A549 (cell line): ENCODE data around the gene RAB11FIP4. TPM values are rescaled to one million over a fixed set of nuclear protein-coding genes. Genes with fewer than 3 reads are reported as not detected.

Experiments used
- ATAC-seq, 2 experiments: fragments of 200-7000 bp in 1 of 2; fragments of >200 bp in 1 of 2; cut with Nextera tagmentation in 1 of 2; cut with Tn5 transposase in 1 of 2; 3 replicates each; pipeline versions ENCODE4 v1.8.0 to v1.9.1; 2018 to 2020; ENCODE audit warnings: mild to moderate bottlenecking in 1 of 2, moderate library complexity in 1 of 2
- CTCF ChIA-PET: fragments of 300-600 bp; sonication (Branson Sonifier 250); formaldehyde crosslinking; extraction: SDS; loops from one replicate; lab custom pipeline; 2021; ENCODE audit warnings: antibody characterized with exemption, inconsistent platforms; lab: Yijun Ruan, JAX
- POLR2A ChIA-PET: fragments of 350-600 bp; formaldehyde crosslinking; extraction: SDS; loops from one replicate; lab custom pipeline; 2021; ENCODE audit warnings: antibody characterized with exemption, inconsistent platforms; lab: Yijun Ruan, JAX
- DNase-seq, 2 experiments: peaks; one replicate each; pipeline versions ENCODE4 v3.0.0 to v3.0.0-alpha.2; 2011 to 2016; ENCODE audit warnings: low read depth in 1 of 2, low spot score in 1 of 2
- FAIRE-seq: peaks from 2 replicates; lab custom pipeline; 2011; peaks lifted over from hg19 to GRCh38; lab: Jason Lieb, UNC
- H3K27ac ChIP-seq, 2 experiments: fragments of >200 bp; sonication (Bioruptor Twin); formaldehyde crosslinking; 3 replicates each; pipeline ENCODE4 v1.5.1; 2016 to 2017
- H3K4me1 ChIP-seq: fragments of >200 bp; sonication (Bioruptor Twin); formaldehyde crosslinking; 3 replicates; pipeline ENCODE4 v1.6.1; 2016
- H3K4me2 ChIP-seq: fragments of >200 bp; sonication (Bioruptor Twin); formaldehyde crosslinking; 3 replicates; pipeline ENCODE4 v1.6.1; 2016
- H3K4me3 ChIP-seq: fragments of >200 bp; sonication (Bioruptor Twin); formaldehyde crosslinking; 3 replicates; pipeline ENCODE4 v1.5.1; 2016
- H3K9me3 ChIP-seq: fragments of >200 bp; sonication (Bioruptor Twin); formaldehyde crosslinking; 3 replicates; pipeline ENCODE4 v1.6.1; 2016
- CEBPB ChIP-seq, 2 experiments: fragments of >200 bp in 1 of 2; sonication (Bioruptor Twin) in 1 of 2; formaldehyde crosslinking in 1 of 2; IDR thresholded peaks; 2 replicates each; pipeline ENCODE4 v1.6.1; 2012 to 2016
- CHD4 ChIP-seq: fragments of 200-600 bp; sonication (generic); IDR thresholded peaks from 2 replicates; pipeline ENCODE4 v1.6.1; 2016; ENCODE audit warnings: antibody characterized with exemption, mild to moderate bottlenecking, borderline replicate concordance
- EHF ChIP-seq: fragments of 250-450 bp; sonication (Bioruptor Pico); IDR thresholded peaks from 2 replicates; pipeline ENCODE4 v1.5.0; 2020; ENCODE audit warnings: mild to moderate bottlenecking
- EHMT2 ChIP-seq: fragments of 200-600 bp; sonication (generic); IDR thresholded peaks from 2 replicates; pipeline ENCODE4 v1.6.1; 2016; ENCODE audit warnings: antibody characterized with exemption, low read depth, mild to moderate bottlenecking, moderate library complexity
- HDAC2 ChIP-seq: fragments of 200-600 bp; sonication (generic); IDR thresholded peaks from 2 replicates; pipeline ENCODE4 v1.6.1; 2016
- HOXA7 ChIP-seq: fragments of 250-450 bp; sonication (Bioruptor Pico); IDR thresholded peaks from 2 replicates; pipeline ENCODE4 v1.5.0; 2020; ENCODE audit warnings: mild to moderate bottlenecking, moderate library complexity
- JUN ChIP-seq, 2 experiments: fragments of >200 bp; sonication (Bioruptor Twin); formaldehyde crosslinking; IDR thresholded peaks; 2 replicates in 1 of 2; 3 replicates in 1 of 2; pipeline ENCODE4 v1.6.1; 2016 to 2017
- MAFK ChIP-seq: fragments of 450-650 bp; IDR thresholded peaks from 2 replicates; pipeline ENCODE4 v1.6.1; 2014; ENCODE audit not compliant: partially characterized antibody
- MYC ChIP-seq: IDR thresholded peaks from 2 replicates; pipeline ENCODE4 v1.6.1; 2012; ENCODE audit warnings: mild to moderate bottlenecking, inconsistent platforms, low read length, improper control_type of control experiment, borderline replicate concordance
- NFE2L2 ChIP-seq: fragments of 150-350 bp; conservative IDR thresholded peaks from 2 replicates; pipeline ENCODE4 v1.6.1; 2014; ENCODE audit warnings: low read length
- RAD21 ChIP-seq, 2 experiments: fragments of >200 bp in 1 of 2; sonication (Bioruptor Twin) in 1 of 2; formaldehyde crosslinking in 1 of 2; IDR thresholded peaks in 1 of 2; conservative IDR thresholded peaks in 1 of 2; 2 replicates in 1 of 2; 3 replicates in 1 of 2; pipeline ENCODE4 v1.6.1; 2012 to 2018; ENCODE audit warnings: inconsistent platforms in 1 of 2
- RCOR1 ChIP-seq: fragments of 150-350 bp; IDR thresholded peaks from 2 replicates; pipeline ENCODE4 v1.6.1; 2014; ENCODE audit warnings: antibody characterized with exemption, low read length, low read depth
- RFX5 ChIP-seq: fragments of 450-650 bp; IDR thresholded peaks from 2 replicates; pipeline ENCODE4 v1.7.1; 2014; ENCODE audit warnings: antibody characterized with exemption, mild to moderate bottlenecking, moderate library complexity
- SMC3 ChIP-seq: fragments of >200 bp; sonication (Bioruptor Twin); formaldehyde crosslinking; IDR thresholded peaks from 3 replicates; pipeline ENCODE4 v1.6.1; 2018; ENCODE audit warnings: inconsistent platforms
- SREBF2 ChIP-seq: fragments of 450-650 bp; IDR thresholded peaks from 2 replicates; pipeline ENCODE4 v1.6.1; 2014; ENCODE audit warnings: mild to moderate bottlenecking, moderate library complexity
- TP53 ChIP-seq: fragments of 250-450 bp; sonication (Bioruptor Pico); IDR thresholded peaks from 2 replicates; pipeline ENCODE4 v1.5.0; 2021; ENCODE audit warnings: mild to moderate bottlenecking, moderate library complexity
- ZFP36 ChIP-seq: fragments of 450-650 bp; IDR thresholded peaks from 2 replicates; pipeline ENCODE4 v1.6.1; 2014; ENCODE audit warnings: borderline replicate concordance; ENCODE audit not compliant: partially characterized antibody
- WGBS: methylation state at CpG from one replicate; pipeline ENCODE4 v1.1.6; 2017; ENCODE audit errors: missing lambda C conversion rate; 5-methylcytosine and 5-hydroxymethylcytosine counted together
- polyA plus RNA-seq, 4 experiments: library from polyadenylated mRNA; depleted of rRNA in 3 of 4; stranded (reverse); fragments of >200 nt; fragmentation: RNase III in 1 of 4; extraction: RNeasy Plus Mini Kit Qiagen cat#74134 plus additional on column Dnase treatment in 1 of 4; gene quantifications; 2 replicates in 3 of 4; 3 replicates in 1 of 4; pipeline ENCODE4 v1.2.3, GENCODE V29; 2011 to 2017
- TF ChIP-seq, protein P1 (sequence below): fragments of >200 bp; sonication (Bioruptor Twin); formaldehyde crosslinking; IDR thresholded peaks from 2 replicates; pipeline ENCODE4 v1.6.1; 2016
- TF ChIP-seq, protein P2 (sequence below): IDR thresholded peaks from 2 replicates; pipeline ENCODE4 v1.6.1; 2012
- TF ChIP-seq, protein P3 (sequence below): fragments of 250-450 bp; sonication (Bioruptor Pico); IDR thresholded peaks from 2 replicates; pipeline ENCODE4 v1.5.0; 2020; ENCODE audit warnings: low read depth, mild to moderate bottlenecking, moderate library complexity
- TF ChIP-seq, protein P4 (sequence below): fragments of 200-600 bp; sonication (generic); IDR thresholded peaks from 2 replicates; pipeline ENCODE4 v1.6.1; 2016; ENCODE audit warnings: antibody characterized with exemption, mild to moderate bottlenecking, moderate library complexity

RAB11FIP4 gene
- polyA plus RNA-seq, 2 of the 4 experiments (the other 2 are of a cell fraction) = 1.9 to 3.5 TPM

DNA sequence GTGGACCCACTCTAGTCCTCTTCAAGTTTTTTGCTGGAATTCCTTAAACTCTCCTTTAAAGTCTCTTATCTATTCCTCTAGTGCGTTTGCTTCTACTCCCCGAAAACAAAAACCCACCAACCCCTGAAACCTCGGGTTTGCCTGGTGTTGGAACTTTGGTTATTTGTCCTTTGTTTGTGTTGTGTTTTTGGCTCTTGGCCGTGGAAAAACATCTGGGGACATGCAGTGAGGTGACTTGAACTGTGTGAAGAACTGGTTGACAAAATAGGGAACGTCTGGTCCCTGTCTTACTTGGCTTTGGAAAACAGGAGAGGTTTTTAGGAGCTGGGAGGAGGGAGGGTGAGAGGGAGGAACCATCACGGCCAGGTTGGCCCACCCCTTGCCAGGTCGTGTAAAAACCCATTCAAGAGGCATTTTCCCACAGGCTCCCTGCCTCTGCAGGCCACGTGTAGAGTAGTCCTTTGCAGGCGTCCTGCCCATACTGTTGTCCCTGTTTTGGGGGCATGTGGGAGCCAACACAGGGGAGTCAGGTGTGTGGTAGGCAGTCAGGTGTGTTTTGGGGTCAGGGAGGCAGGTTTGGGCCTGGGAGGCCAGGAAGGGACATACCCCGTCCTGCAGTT is 169.3 kb downstream of the RAB11FIP4 start:
- ATAC-seq (peak in 1 of 2 experiments; percentile 16; a peak in 3 of 6 replicates), FAIRE-seq (no peak), DNase-seq (no peak)
- peak overlapping the region; percentile 81; the same call in 2 of the 3 replicates for H3K4me3 ChIP-seq
- no peaks in the 10 kb centered on the region for H3K9me3 ChIP-seq
- TF ChIP-seq CEBPB (IDR thresholded peaks at IDR 0.05) = no peak
- TF ChIP-seq, protein P1, sequence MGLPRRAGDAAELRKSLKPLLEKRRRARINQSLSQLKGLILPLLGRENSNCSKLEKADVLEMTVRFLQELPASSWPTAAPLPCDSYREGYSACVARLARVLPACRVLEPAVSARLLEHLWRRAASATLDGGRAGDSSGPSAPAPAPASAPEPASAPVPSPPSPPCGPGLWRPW = no peak
- no peak for TF ChIP-seq RAD21 (conservative IDR thresholded peaks at IDR 0.05 in 1 of 2, IDR thresholded peaks at IDR 0.05 in 1 of 2)
- TF ChIP-seq RCOR1 = no peak
- no peak for TF ChIP-seq TP53 (CRISPR knock-in tag)
- TF ChIP-seq, protein P2, sequence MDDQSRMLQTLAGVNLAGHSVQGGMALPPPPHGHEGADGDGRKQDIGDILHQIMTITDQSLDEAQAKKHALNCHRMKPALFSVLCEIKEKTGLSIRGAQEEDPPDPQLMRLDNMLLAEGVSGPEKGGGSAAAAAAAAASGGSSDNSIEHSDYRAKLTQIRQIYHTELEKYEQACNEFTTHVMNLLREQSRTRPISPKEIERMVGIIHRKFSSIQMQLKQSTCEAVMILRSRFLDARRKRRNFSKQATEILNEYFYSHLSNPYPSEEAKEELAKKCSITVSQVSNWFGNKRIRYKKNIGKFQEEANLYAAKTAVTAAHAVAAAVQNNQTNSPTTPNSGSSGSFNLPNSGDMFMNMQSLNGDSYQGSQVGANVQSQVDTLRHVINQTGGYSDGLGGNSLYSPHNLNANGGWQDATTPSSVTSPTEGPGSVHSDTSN = no peak
- TF ChIP-seq, protein P3, sequence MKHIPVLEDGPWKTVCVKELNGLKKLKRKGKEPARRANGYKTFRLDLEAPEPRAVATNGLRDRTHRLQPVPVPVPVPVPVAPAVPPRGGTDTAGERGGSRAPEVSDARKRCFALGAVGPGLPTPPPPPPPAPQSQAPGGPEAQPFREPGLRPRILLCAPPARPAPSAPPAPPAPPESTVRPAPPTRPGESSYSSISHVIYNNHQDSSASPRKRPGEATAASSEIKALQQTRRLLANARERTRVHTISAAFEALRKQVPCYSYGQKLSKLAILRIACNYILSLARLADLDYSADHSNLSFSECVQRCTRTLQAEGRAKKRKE (CRISPR knock-in tag) = no peak
- TF ChIP-seq JUN (IDR thresholded peaks at IDR 0.05) = no peak
- no peak for TF ChIP-seq SREBF2
- TF ChIP-seq ZFP36 = no peak
- TF ChIP-seq SMC3 = no peak
- TF ChIP-seq EHF (CRISPR knock-in tag) = no peak
- no peak for TF ChIP-seq RFX5
- no peak for TF ChIP-seq EHMT2
- TF ChIP-seq CHD4 = no peak
- no peak for TF ChIP-seq MAFK
- no peak for TF ChIP-seq HOXA7 (CRISPR knock-in tag)
- TF ChIP-seq MYC = no peak
- H3K27ac ChIP-seq = peak overlapping the region in 1 of 2 experiments; percentile 97; a peak in 3 of 6 replicates
- ChIA-PET CTCF (interaction anchor here (1.1 to 15.1 kb wide), 6 partner anchors 13 to 284 kb away, joined by 4 to 377 read pairs (median 11); no protein-coding TSS in a partner anchor), POLR2A (interaction anchor here (0.6 kb wide), 1 partner anchor 20 kb away, joined by 3 read pairs; no protein-coding TSS in a partner anchor)
- peaks cover 39% of the 10 kb centered on the region for H3K4me1 ChIP-seq
- peak overlapping the region; percentile 100 for H3K4me2 ChIP-seq
- WGBS = 67% methylated on average over 10 of the region's 10 CpGs

DNA sequence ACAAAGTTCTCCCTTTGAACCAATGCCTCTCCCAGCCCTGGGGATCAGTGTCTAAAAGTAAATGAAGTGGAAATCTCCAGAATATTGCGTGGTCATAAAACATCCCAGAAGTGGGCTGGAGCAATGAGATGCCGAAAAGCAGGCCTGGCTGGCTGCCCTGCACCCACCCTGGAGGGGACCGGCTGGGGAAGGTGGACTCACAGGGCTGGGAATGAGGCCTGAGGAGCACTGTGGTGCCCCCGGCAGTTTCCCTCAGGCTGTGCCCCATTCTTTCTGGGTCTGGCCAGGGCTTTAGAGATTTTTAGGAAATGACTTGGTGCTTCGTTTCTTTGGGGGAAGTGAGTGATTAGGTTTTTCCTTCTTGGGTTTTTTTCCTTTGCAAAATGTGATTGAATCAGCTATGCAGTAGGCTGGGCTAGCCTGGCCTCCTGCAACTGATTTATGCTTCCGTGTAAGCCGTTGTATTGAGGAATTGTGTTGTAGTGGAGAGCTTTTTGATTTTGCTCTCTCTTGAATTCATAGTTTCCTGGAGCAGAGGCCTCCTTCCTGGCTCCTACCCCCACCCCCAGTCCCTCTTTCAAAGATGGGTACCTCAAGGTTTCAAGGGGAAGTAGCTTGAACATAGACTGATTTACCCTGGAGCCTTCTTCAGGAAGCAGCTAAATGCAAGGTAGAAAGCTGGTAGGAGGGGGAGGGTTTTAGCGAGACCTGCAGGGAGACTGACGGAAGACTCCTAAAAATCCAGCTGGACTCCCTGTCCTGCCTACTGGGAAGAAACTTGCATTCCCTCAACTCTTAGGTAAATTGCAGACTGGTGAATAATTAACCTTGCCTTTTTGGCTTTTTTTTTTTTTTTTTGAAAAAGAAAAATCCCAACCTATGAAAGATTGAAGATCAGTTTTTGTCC is 170.2 kb downstream of the RAB11FIP4 start:
- ChIA-PET CTCF (interaction anchor here (1.1 to 15.1 kb wide), 3 partner anchors 12 to 283 kb away, joined by 4 to 377 read pairs (median 30); no protein-coding TSS in a partner anchor), POLR2A (no interaction called here)
- ATAC-seq (no peak), FAIRE-seq (peak; percentile 7), DNase-seq (no peak)
- H3K4me2 ChIP-seq = peak overlapping the region; percentile 100
- H3K9me3 ChIP-seq = no peaks in the 10 kb centered on the region
- H3K4me3 ChIP-seq = 0 out of 3 replicates have a peak overlapping the region, but pooled peaks have one; percentile 8
- peaks cover 39% of the 10 kb centered on the region for H3K4me1 ChIP-seq
- 72% methylated on average over 9 of the region's 9 CpGs for WGBS
- TF ChIP-seq HDAC2 = no peak
- no peak for TF ChIP-seq NFE2L2
- TF ChIP-seq, protein P4, sequence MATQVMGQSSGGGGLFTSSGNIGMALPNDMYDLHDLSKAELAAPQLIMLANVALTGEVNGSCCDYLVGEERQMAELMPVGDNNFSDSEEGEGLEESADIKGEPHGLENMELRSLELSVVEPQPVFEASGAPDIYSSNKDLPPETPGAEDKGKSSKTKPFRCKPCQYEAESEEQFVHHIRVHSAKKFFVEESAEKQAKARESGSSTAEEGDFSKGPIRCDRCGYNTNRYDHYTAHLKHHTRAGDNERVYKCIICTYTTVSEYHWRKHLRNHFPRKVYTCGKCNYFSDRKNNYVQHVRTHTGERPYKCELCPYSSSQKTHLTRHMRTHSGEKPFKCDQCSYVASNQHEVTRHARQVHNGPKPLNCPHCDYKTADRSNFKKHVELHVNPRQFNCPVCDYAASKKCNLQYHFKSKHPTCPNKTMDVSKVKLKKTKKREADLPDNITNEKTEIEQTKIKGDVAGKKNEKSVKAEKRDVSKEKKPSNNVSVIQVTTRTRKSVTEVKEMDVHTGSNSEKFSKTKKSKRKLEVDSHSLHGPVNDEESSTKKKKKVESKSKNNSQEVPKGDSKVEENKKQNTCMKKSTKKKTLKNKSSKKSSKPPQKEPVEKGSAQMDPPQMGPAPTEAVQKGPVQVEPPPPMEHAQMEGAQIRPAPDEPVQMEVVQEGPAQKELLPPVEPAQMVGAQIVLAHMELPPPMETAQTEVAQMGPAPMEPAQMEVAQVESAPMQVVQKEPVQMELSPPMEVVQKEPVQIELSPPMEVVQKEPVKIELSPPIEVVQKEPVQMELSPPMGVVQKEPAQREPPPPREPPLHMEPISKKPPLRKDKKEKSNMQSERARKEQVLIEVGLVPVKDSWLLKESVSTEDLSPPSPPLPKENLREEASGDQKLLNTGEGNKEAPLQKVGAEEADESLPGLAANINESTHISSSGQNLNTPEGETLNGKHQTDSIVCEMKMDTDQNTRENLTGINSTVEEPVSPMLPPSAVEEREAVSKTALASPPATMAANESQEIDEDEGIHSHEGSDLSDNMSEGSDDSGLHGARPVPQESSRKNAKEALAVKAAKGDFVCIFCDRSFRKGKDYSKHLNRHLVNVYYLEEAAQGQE = no peak
- TF ChIP-seq RFX5 = no peak
- TF ChIP-seq EHMT2 = no peak
- TF ChIP-seq EHF (CRISPR knock-in tag) = no peak
- H3K27ac ChIP-seq = peak overlapping the region in 1 of 2 experiments; percentile 62; a peak in 3 of 6 replicates
